Chondrocyte (in vitro differentiated cells): ENCODE measurements around the gene NAB1. TPM values are rescaled to one million over a fixed set of nuclear protein-coding genes. Genes with fewer than 3 reads are reported as not detected.
A peak's percentile ranks its signal among the peaks of the same experiment; 100 is the strongest.
"Not testable (repeated sequence)": the region's sequence is repeated elsewhere in the genome, so short reads cannot be mapped to it uniquely, and the experiment has no call there.

Experiments
- DNase-seq: peaks from one replicate; pipeline ENCODE4 v3.0.0; 2021; ENCODE audit warnings: mixed read lengths, low spot score
- H3K27ac Mint-ChIP-seq: one replicate; pipeline ENCODE4 v1.8.0; 2021; ENCODE audit warnings: mild to moderate bottlenecking, moderate library complexity, mixed read lengths; ENCODE audit not compliant: unreplicated experiment
- H3K27me3 Mint-ChIP-seq: 2 replicates; pipeline ENCODE4 v1.8.0; 2021; ENCODE audit warnings: low read depth, mixed read lengths
- H3K36me3 Mint-ChIP-seq: 2 replicates; pipeline ENCODE4 v1.8.0; 2021; ENCODE audit warnings: low read depth, mixed read lengths
- H3K4me1 Mint-ChIP-seq: 2 replicates; pipeline ENCODE4 v1.8.0; 2021; ENCODE audit warnings: low read depth, mild to moderate bottlenecking, mixed read lengths
- H3K4me3 Mint-ChIP-seq: one replicate; pipeline ENCODE4 v1.8.0; 2021; ENCODE audit warnings: mild to moderate bottlenecking, moderate library complexity, mixed read lengths; ENCODE audit not compliant: unreplicated experiment
- H3K9me3 Mint-ChIP-seq: 2 replicates; pipeline ENCODE4 v1.8.0; 2021; ENCODE audit warnings: low read depth, mixed read lengths
- total RNA-seq: library from RNA; stranded (reverse); gene quantifications from 3 replicates; pipeline ENCODE4 v1.2.1, GENCODE V29; 2021
- TF ChIP-seq, protein P1 (sequence below): fragments of 200-600 bp; sonication (generic); IDR thresholded peaks from 2 replicates; pipeline ENCODE4 v1.5.0; 2021; ENCODE audit warnings: antibody characterized with exemption, mild to moderate bottlenecking, moderate library complexity

The NAB1 gene
- total RNA-seq, 1 donor from 2014 or later, result 49.8 TPM

DNA sequence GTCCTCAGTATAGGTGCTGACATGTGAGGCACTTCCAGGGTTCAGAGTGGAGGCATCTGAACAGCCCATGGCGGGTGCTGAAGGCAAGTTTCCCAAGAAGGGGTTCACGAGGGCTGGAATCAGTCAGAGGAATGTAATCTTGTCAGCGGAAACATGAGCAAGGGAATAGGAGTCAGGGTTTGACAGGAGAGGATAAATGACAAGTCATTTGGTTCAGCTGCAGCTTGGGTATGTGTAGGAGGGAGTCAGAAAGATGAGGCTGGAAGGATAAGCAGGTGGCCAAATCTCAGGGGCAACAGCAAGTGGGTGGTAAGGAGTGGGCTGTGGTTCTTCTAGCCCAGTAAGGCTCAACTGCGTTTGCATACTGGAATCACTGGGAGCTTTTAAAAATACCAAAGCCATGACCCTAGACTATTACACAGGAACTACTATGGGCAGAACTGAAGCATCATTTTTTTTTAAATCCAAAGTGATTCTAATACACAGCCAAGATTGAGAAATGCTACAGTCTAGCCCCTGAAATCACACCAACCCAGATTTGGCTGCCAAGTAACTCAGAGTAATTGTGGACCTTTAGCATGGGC lies 41.8 kb upstream of the NAB1 start:
- TF ChIP-seq, protein P1, sequence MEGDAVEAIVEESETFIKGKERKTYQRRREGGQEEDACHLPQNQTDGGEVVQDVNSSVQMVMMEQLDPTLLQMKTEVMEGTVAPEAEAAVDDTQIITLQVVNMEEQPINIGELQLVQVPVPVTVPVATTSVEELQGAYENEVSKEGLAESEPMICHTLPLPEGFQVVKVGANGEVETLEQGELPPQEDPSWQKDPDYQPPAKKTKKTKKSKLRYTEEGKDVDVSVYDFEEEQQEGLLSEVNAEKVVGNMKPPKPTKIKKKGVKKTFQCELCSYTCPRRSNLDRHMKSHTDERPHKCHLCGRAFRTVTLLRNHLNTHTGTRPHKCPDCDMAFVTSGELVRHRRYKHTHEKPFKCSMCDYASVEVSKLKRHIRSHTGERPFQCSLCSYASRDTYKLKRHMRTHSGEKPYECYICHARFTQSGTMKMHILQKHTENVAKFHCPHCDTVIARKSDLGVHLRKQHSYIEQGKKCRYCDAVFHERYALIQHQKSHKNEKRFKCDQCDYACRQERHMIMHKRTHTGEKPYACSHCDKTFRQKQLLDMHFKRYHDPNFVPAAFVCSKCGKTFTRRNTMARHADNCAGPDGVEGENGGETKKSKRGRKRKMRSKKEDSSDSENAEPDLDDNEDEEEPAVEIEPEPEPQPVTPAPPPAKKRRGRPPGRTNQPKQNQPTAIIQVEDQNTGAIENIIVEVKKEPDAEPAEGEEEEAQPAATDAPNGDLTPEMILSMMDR, result no peak
- no peaks in the 10 kb centered on the region for H3K27me3 Mint-ChIP-seq
- H3K4me1 Mint-ChIP-seq, result peaks cover 37% of the 10 kb centered on the region
- H3K27ac Mint-ChIP-seq, result peak overlapping the region; percentile 72
- no peak for DNase-seq
- H3K36me3 Mint-ChIP-seq, result no peaks in the 10 kb centered on the region
- no peak overlapping the region for H3K4me3 Mint-ChIP-seq
- H3K9me3 Mint-ChIP-seq, result no peaks in the 10 kb centered on the region

GRCh38 chr2:190607657-190608357 lies 41.1 kb upstream of the NAB1 start:
- Mint-ChIP-seq H3K27me3 (no peaks in the 10 kb centered on the region), H3K27ac (peak overlapping the region; percentile 36), H3K4me1 (peaks cover 32% of the 10 kb centered on the region), H3K36me3 (no peaks in the 10 kb centered on the region), H3K4me3 (no peak overlapping the region), H3K9me3 (no peaks in the 10 kb centered on the region)
- DNase-seq, result no peak
- TF ChIP-seq, protein P1, result no peak

GRCh38 chr2:190608863-190609262 lies 40.0 kb upstream of the NAB1 start:
- not testable (repeated sequence) for H3K27ac Mint-ChIP-seq, DNase-seq, H3K36me3 Mint-ChIP-seq, H3K27me3 Mint-ChIP-seq, H3K4me3 Mint-ChIP-seq, H3K9me3 Mint-ChIP-seq
- peaks cover 24% of the 10 kb centered on the region for H3K4me1 Mint-ChIP-seq

- H3K9me3 Mint-ChIP-seq, H3K27me3 Mint-ChIP-seq, H3K4me3 Mint-ChIP-seq, H3K27ac Mint-ChIP-seq, H3K36me3 Mint-ChIP-seq, DNase-seq: not testable (repeated sequence)
- H3K4me1 Mint-ChIP-seq, result peaks cover 24% of the 10 kb centered on the region
These were observed 39.5 kb upstream of the NAB1 start for GRCh38 chr2:190609397-190609796.

GRCh38 chr2:190610528-190610927 lies 38.4 kb upstream of the NAB1 start:
- not testable (repeated sequence) for DNase-seq, H3K36me3 Mint-ChIP-seq, H3K27ac Mint-ChIP-seq, H3K9me3 Mint-ChIP-seq, H3K27me3 Mint-ChIP-seq, H3K4me3 Mint-ChIP-seq
- H3K4me1 Mint-ChIP-seq, result peaks cover 23% of the 10 kb centered on the region

DNA sequence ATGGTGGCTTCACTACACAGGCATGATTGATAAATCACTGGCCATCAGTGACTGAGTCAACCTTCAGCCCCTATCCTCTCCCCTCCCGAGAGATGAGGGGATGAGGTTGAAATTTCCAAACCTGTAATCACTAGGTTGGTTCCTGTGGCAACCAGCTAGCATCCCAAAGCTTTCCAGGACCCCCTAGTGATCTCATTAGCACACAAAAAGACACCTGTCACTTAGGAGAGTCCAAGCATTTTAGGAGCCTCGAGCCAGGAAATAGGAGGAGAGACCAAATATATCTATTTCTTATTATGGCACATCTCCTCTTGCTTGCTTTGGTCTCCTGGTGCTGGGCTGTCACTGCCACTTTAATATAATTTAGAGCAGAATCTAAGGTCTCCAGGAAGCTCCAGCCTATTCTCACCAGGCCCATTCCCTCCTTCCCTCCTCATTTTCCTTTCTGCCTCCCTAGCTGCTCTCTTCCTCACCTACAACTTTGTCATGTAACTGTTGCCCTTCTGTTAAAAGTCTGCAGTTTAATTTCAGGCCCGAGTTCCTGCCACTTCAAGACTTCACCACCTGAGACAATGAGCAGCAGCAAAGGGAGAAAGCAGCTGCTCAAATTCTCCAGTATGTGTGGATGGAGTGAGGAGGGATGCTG lies 33.2 kb upstream of the NAB1 start:
- Mint-ChIP-seq H3K36me3 (no peaks in the 10 kb centered on the region), H3K4me1 (no peaks in the 10 kb centered on the region), H3K27me3 (no peaks in the 10 kb centered on the region), H3K9me3 (peaks cover 6% of the 10 kb centered on the region), H3K4me3 (no peak overlapping the region), H3K27ac (no peak overlapping the region)
- TF ChIP-seq, protein P1, result no peak
- DNase-seq, result no peak
